A549 (cell line): ENCODE results near the gene HELT. TPM values are rescaled to one million over a fixed set of nuclear protein-coding genes. Genes with fewer than 3 reads are reported as not detected.

ENCODE experiments used
- ATAC-seq, 2 experiments: fragments of 200-7000 bp in 1 of 2; fragments of >200 bp in 1 of 2; cut with Nextera tagmentation in 1 of 2; cut with Tn5 transposase in 1 of 2; 3 replicates each; pipeline versions ENCODE4 v1.8.0 to v1.9.1; 2018 to 2020; ENCODE audit warnings: mild to moderate bottlenecking in 1 of 2, moderate library complexity in 1 of 2
- CTCF ChIA-PET: fragments of 300-600 bp; sonication (Branson Sonifier 250); formaldehyde crosslinking; extraction: SDS; loops from one replicate; lab custom pipeline; 2021; ENCODE audit warnings: antibody characterized with exemption, inconsistent platforms; lab: Yijun Ruan, JAX
- POLR2A ChIA-PET: fragments of 350-600 bp; formaldehyde crosslinking; extraction: SDS; loops from one replicate; lab custom pipeline; 2021; ENCODE audit warnings: antibody characterized with exemption, inconsistent platforms; lab: Yijun Ruan, JAX
- DNase-seq, 2 experiments: peaks; one replicate each; pipeline versions ENCODE4 v3.0.0 to v3.0.0-alpha.2; 2011 to 2016; ENCODE audit warnings: low read depth in 1 of 2, low spot score in 1 of 2
- FAIRE-seq: peaks from 2 replicates; lab custom pipeline; 2011; peaks lifted over from hg19 to GRCh38; lab: Jason Lieb, UNC
- H3K27ac ChIP-seq, 2 experiments: fragments of >200 bp; sonication (Bioruptor Twin); formaldehyde crosslinking; 3 replicates each; pipeline ENCODE4 v1.5.1; 2016 to 2017
- H3K4me1 ChIP-seq: fragments of >200 bp; sonication (Bioruptor Twin); formaldehyde crosslinking; 3 replicates; pipeline ENCODE4 v1.6.1; 2016
- H3K4me2 ChIP-seq: fragments of >200 bp; sonication (Bioruptor Twin); formaldehyde crosslinking; 3 replicates; pipeline ENCODE4 v1.6.1; 2016
- H3K4me3 ChIP-seq: fragments of >200 bp; sonication (Bioruptor Twin); formaldehyde crosslinking; 3 replicates; pipeline ENCODE4 v1.5.1; 2016
- H3K9me3 ChIP-seq: fragments of >200 bp; sonication (Bioruptor Twin); formaldehyde crosslinking; 3 replicates; pipeline ENCODE4 v1.6.1; 2016
- CBX8 ChIP-seq: fragments of 200-600 bp; sonication (generic); IDR thresholded peaks from 2 replicates; pipeline ENCODE4 v1.6.1; 2016
- EHF ChIP-seq: fragments of 250-450 bp; sonication (Bioruptor Pico); IDR thresholded peaks from 2 replicates; pipeline ENCODE4 v1.5.0; 2020; ENCODE audit warnings: mild to moderate bottlenecking
- EHMT2 ChIP-seq: fragments of 200-600 bp; sonication (generic); IDR thresholded peaks from 2 replicates; pipeline ENCODE4 v1.6.1; 2016; ENCODE audit warnings: antibody characterized with exemption, low read depth, mild to moderate bottlenecking, moderate library complexity
- ESRRA ChIP-seq: fragments of 150-350 bp; IDR thresholded peaks from 2 replicates; pipeline ENCODE4 v1.6.1; 2014; ENCODE audit warnings: mild to moderate bottlenecking, low read length, borderline replicate concordance
- FOSL2 ChIP-seq, 2 experiments: fragments of 450-650 bp in 1 of 2; fragments of >200 bp in 1 of 2; sonication (Bioruptor Twin) in 1 of 2; formaldehyde crosslinking; IDR thresholded peaks; 2 replicates each; pipeline versions ENCODE4 v1.5.0 to v1.6.1; 2016 to 2020; ENCODE audit warnings: mild to moderate bottlenecking in 1 of 2, moderate library complexity in 1 of 2
- FOXS1 ChIP-seq: fragments of 250-450 bp; sonication (Bioruptor Pico); IDR thresholded peaks from 2 replicates; pipeline ENCODE4 v1.5.0; 2020; ENCODE audit warnings: mild to moderate bottlenecking, moderate library complexity
- HDAC2 ChIP-seq: fragments of 200-600 bp; sonication (generic); IDR thresholded peaks from 2 replicates; pipeline ENCODE4 v1.6.1; 2016
- HEYL ChIP-seq: fragments of 250-450 bp; sonication (Bioruptor Pico); IDR thresholded peaks from 2 replicates; pipeline ENCODE4 v1.8.0; 2021; ENCODE audit warnings: mild to moderate bottlenecking, moderate library complexity
- HOXA7 ChIP-seq: fragments of 250-450 bp; sonication (Bioruptor Pico); IDR thresholded peaks from 2 replicates; pipeline ENCODE4 v1.5.0; 2020; ENCODE audit warnings: mild to moderate bottlenecking, moderate library complexity
- HOXB5 ChIP-seq: fragments of 250-450 bp; sonication (Bioruptor Pico); IDR thresholded peaks from 2 replicates; pipeline ENCODE4 v1.5.0; 2020; ENCODE audit warnings: mild to moderate bottlenecking, moderate library complexity
- JUN ChIP-seq, 2 experiments: fragments of >200 bp; sonication (Bioruptor Twin); formaldehyde crosslinking; IDR thresholded peaks; 2 replicates in 1 of 2; 3 replicates in 1 of 2; pipeline ENCODE4 v1.6.1; 2016 to 2017
- JUNB ChIP-seq: fragments of >200 bp; sonication (Bioruptor Twin); formaldehyde crosslinking; IDR thresholded peaks from 2 replicates; pipeline ENCODE4 v1.6.1; 2016
- MAFK ChIP-seq: fragments of 450-650 bp; IDR thresholded peaks from 2 replicates; pipeline ENCODE4 v1.6.1; 2014; ENCODE audit not compliant: partially characterized antibody
- MAZ ChIP-seq: fragments of 150-350 bp; IDR thresholded peaks from 2 replicates; pipeline ENCODE4 v1.6.1; 2014; ENCODE audit warnings: antibody characterized with exemption, low read depth, low read length, borderline replicate concordance
- MYC ChIP-seq: IDR thresholded peaks from 2 replicates; pipeline ENCODE4 v1.6.1; 2012; ENCODE audit warnings: mild to moderate bottlenecking, inconsistent platforms, low read length, improper control_type of control experiment, borderline replicate concordance
- RFX5 ChIP-seq: fragments of 450-650 bp; IDR thresholded peaks from 2 replicates; pipeline ENCODE4 v1.7.1; 2014; ENCODE audit warnings: antibody characterized with exemption, mild to moderate bottlenecking, moderate library complexity
- SMC3 ChIP-seq: fragments of >200 bp; sonication (Bioruptor Twin); formaldehyde crosslinking; IDR thresholded peaks from 3 replicates; pipeline ENCODE4 v1.6.1; 2018; ENCODE audit warnings: inconsistent platforms
- ZSCAN20 ChIP-seq: fragments of 250-450 bp; sonication (Bioruptor Pico); IDR thresholded peaks from 2 replicates; pipeline ENCODE4 v1.8.0; 2022; ENCODE audit warnings: mild to moderate bottlenecking, moderate library complexity
- WGBS: methylation state at CpG from one replicate; pipeline ENCODE4 v1.1.6; 2017; ENCODE audit errors: missing lambda C conversion rate; 5-methylcytosine and 5-hydroxymethylcytosine counted together
- polyA plus RNA-seq, 4 experiments: library from polyadenylated mRNA; depleted of rRNA in 3 of 4; stranded (reverse); fragments of >200 nt; fragmentation: RNase III in 1 of 4; extraction: RNeasy Plus Mini Kit Qiagen cat#74134 plus additional on column Dnase treatment in 1 of 4; gene quantifications; 2 replicates in 3 of 4; 3 replicates in 1 of 4; pipeline ENCODE4 v1.2.3, GENCODE V29; 2011 to 2017
- TF ChIP-seq, protein P1 (sequence below): fragments of 200-600 bp; sonication (generic); IDR thresholded peaks from 2 replicates; pipeline ENCODE4 v1.6.1; 2016; ENCODE audit warnings: antibody characterized with exemption, mild to moderate bottlenecking, moderate library complexity
- TF ChIP-seq, protein P2 (sequence below): fragments of 150-350 bp; IDR thresholded peaks from 2 replicates; pipeline ENCODE4 v1.6.1; 2014; ENCODE audit warnings: low read depth, mild to moderate bottlenecking, low read length
- TF ChIP-seq, protein P3 (sequence below): fragments of 250-450 bp; sonication (Bioruptor Pico); IDR thresholded peaks from 2 replicates; pipeline ENCODE4 v1.5.0; 2021; ENCODE audit warnings: mild to moderate bottlenecking, moderate library complexity, borderline replicate concordance
- TF ChIP-seq, protein P4 (sequence below): fragments of 450-650 bp; IDR thresholded peaks from 2 replicates; pipeline ENCODE4 v1.6.1; 2014; ENCODE audit warnings: antibody characterized with exemption

HELT gene
- polyA plus RNA-seq, 2 of the 4 experiments (the other 2 are of a cell fraction) = not detected

DNA sequence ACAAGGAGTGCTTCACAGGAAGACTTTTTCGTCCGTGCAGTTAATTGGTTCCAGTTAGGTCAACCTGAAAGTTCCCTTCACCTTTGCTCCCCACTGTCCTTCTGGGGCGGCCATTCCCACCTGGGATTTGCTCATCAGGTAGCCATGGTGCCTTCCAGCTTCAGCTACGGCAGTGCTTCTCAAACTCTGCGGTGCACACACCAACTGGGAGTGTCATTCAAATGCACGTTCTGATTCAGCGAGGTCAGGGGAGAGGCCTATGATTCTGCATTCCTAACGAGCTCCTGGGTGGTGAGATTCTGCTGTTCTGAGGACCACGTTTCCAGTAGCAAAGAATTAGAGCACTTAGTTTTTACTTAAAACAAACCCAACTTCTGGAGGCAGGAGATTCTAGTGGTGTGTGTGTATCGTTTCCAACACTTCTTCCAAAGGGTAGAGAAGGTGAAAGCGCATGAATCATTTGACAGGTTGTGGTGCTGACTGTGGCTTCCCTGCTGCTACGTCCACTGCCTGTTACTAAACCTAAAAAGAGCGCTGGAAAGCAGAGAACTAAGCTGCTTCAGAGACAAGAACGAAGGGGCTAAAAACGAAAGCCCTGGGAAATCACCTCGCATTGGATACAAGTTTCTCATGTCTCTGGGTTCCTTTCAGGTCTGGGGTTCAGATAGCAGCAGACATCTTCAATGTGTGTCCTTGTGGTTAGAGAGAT, 4.7 kb upstream of the HELT start:
- WGBS = 22% methylated on average over 16 of the region's 16 CpGs
- H3K9me3 ChIP-seq = no peaks in the 10 kb centered on the region
- H3K27ac ChIP-seq = no peak overlapping the region
- POLR2A ChIA-PET = no interaction called here
- H3K4me3 ChIP-seq = no peak overlapping the region
- CTCF ChIA-PET = interaction anchor here (0.6 to 2.1 kb wide), 2 partner anchors 9 to 97 kb away, joined by 3 to 8 read pairs; no protein-coding TSS in a partner anchor
- TF ChIP-seq FOSL2 (IDR thresholded peaks at IDR 0.05) (no peak), FOSL2 (CRISPR knock-in tag; IDR thresholded peaks at IDR 0.05) (no peak), SMC3 (no peak)
- TF ChIP-seq, all 56 proteins: peak for 0
- H3K4me2 ChIP-seq = no peak overlapping the region
- DNase-seq (no peak), ATAC-seq (no peak), FAIRE-seq (no peak)
- no peaks in the 10 kb centered on the region for H3K4me1 ChIP-seq

DNA sequence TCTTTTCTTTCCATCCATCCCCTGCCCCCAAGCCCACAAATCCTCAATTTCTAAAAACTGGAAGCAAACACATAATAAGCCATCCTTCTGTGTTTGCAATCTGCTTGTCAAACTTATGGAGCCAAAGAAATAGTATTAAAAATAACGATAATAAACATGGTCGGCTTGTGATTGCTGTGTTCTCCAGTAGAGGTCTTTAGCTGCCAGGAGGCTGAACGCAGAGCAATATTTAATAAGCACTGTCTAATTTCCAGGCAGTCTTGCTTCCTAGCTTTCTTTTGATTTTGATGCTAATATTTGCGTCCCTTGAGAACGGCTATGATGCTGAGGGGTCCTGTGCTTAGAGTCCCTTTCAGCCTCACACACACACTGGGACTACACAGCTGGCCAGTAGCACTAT, 3.2 kb upstream of the HELT start:
- TF ChIP-seq HEYL (CRISPR knock-in tag) = no peak
- no peak for TF ChIP-seq ZSCAN20
- no peak for TF ChIP-seq JUN (IDR thresholded peaks at IDR 0.05)
- TF ChIP-seq, protein P1, sequence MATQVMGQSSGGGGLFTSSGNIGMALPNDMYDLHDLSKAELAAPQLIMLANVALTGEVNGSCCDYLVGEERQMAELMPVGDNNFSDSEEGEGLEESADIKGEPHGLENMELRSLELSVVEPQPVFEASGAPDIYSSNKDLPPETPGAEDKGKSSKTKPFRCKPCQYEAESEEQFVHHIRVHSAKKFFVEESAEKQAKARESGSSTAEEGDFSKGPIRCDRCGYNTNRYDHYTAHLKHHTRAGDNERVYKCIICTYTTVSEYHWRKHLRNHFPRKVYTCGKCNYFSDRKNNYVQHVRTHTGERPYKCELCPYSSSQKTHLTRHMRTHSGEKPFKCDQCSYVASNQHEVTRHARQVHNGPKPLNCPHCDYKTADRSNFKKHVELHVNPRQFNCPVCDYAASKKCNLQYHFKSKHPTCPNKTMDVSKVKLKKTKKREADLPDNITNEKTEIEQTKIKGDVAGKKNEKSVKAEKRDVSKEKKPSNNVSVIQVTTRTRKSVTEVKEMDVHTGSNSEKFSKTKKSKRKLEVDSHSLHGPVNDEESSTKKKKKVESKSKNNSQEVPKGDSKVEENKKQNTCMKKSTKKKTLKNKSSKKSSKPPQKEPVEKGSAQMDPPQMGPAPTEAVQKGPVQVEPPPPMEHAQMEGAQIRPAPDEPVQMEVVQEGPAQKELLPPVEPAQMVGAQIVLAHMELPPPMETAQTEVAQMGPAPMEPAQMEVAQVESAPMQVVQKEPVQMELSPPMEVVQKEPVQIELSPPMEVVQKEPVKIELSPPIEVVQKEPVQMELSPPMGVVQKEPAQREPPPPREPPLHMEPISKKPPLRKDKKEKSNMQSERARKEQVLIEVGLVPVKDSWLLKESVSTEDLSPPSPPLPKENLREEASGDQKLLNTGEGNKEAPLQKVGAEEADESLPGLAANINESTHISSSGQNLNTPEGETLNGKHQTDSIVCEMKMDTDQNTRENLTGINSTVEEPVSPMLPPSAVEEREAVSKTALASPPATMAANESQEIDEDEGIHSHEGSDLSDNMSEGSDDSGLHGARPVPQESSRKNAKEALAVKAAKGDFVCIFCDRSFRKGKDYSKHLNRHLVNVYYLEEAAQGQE = no peak
- TF ChIP-seq FOSL2 (IDR thresholded peaks at IDR 0.05) = no peak
- TF ChIP-seq FOSL2 (CRISPR knock-in tag; IDR thresholded peaks at IDR 0.05) = no peak
- TF ChIP-seq, protein P2, sequence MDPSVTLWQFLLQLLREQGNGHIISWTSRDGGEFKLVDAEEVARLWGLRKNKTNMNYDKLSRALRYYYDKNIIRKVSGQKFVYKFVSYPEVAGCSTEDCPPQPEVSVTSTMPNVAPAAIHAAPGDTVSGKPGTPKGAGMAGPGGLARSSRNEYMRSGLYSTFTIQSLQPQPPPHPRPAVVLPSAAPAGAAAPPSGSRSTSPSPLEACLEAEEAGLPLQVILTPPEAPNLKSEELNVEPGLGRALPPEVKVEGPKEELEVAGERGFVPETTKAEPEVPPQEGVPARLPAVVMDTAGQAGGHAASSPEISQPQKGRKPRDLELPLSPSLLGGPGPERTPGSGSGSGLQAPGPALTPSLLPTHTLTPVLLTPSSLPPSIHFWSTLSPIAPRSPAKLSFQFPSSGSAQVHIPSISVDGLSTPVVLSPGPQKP = no peak
- DNase-seq (no peak), ATAC-seq (no peak), FAIRE-seq (no peak)
- no peak overlapping the region for H3K4me3 ChIP-seq
- H3K9me3 ChIP-seq = no peaks in the 10 kb centered on the region
- no peak overlapping the region for H3K4me2 ChIP-seq
- H3K27ac ChIP-seq = no peak overlapping the region
- ChIA-PET POLR2A (no interaction called here), CTCF (interaction anchor here (0.9 to 1.9 kb wide), 4 partner anchors 10 to 120 kb away, joined by 3 to 6 read pairs (median 4); no protein-coding TSS in a partner anchor)
- H3K4me1 ChIP-seq = no peaks in the 10 kb centered on the region
- WGBS = 30% methylated on average over 5 of the region's 5 CpGs

DNA sequence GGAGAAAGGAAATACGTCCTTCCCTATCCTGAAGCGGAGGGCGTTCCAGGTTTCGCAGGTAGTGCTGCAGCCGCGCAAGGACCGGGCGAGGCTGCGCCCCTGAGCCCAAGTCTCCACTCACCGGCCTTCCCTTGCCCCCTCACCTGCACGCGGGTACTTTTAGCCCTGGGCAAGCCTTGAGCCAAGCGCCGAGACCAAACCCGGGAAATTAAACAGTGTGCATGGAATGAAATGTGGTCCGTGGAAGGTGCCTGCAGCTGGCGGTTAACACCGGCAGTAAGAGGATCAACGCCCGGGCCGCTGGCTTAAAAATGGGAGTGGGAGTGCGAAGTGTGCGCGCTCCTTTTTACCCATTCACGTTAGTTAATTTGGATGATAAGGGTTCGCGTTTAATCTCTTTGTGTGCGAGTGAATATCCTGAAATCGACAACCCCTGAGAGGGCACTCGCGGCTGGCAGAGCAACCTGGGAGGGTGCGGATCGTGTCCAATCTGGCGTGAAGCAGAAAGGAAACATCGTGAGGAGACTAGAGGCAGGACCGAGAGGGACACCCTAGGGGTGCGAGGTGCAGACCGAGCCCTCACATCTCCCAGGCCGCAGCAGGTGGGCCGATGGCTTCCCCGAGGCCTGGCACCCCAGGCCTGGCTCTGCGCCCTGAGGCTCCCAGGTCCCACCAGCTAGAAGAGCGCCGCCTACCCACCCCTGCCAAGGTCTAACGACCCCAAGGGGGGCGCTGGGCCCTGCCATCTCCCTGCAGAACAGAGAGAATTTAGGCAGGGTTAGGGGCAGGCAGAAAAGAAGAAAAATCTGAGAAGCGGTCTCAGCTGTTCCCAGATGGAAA, 2.0 kb upstream of the HELT start:
- CTCF ChIA-PET = interaction anchor here (1.5 to 1.9 kb wide), 2 partner anchors 11 to 80 kb away, joined by 4 to 6 read pairs; no protein-coding TSS in a partner anchor
- FAIRE-seq = no peak
- H3K4me3 ChIP-seq = no peak overlapping the region
- TF ChIP-seq JUNB (no peak), FOXS1 (CRISPR knock-in tag) (no peak), MAZ (no peak), CBX8 (no peak), EHMT2 (no peak), ESRRA (no peak), HOXA7 (CRISPR knock-in tag) (no peak), MYC (no peak), EHF (no peak), MAFK (no peak), HEYL (CRISPR knock-in tag) (no peak), HOXB5 (CRISPR knock-in tag) (no peak), RFX5 (no peak), HDAC2 (no peak)
- TF ChIP-seq, protein P3, sequence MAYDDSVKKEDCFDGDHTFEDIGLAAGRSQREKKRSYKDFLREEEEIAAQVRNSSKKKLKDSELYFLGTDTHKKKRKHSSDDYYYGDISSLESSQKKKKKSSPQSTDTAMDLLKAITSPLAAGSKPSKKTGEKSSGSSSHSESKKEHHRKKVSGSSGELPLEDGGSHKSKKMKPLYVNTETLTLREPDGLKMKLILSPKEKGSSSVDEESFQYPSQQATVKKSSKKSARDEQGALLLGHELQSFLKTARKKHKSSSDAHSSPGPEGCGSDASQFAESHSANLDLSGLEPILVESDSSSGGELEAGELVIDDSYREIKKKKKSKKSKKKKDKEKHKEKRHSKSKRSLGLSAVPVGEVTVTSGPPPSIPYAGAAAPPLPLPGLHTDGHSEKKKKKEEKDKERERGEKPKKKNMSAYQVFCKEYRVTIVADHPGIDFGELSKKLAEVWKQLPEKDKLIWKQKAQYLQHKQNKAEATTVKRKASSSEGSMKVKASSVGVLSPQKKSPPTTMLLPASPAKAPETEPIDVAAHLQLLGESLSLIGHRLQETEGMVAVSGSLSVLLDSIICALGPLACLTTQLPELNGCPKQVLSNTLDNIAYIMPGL (CRISPR knock-in tag) = no peak
- TF ChIP-seq, protein P2 = no peak
- TF ChIP-seq, protein P4, sequence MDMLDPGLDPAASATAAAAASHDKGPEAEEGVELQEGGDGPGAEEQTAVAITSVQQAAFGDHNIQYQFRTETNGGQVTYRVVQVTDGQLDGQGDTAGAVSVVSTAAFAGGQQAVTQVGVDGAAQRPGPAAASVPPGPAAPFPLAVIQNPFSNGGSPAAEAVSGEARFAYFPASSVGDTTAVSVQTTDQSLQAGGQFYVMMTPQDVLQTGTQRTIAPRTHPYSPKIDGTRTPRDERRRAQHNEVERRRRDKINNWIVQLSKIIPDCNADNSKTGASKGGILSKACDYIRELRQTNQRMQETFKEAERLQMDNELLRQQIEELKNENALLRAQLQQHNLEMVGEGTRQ = no peak

More for the DNA sequence above, 2.0 kb upstream of the HELT start:
- Histone ChIP-seq H3K9me3 (no peaks in the 10 kb centered on the region), H3K27ac (no peak overlapping the region), H3K4me2 (no peak overlapping the region), H3K4me1 (no peaks in the 10 kb centered on the region)
- POLR2A ChIA-PET = no interaction called here
- no peak for ATAC-seq
- no peak for DNase-seq
- WGBS = 71% methylated on average over 37 of the region's 47 CpGs
